K562 (cell line): ENCODE measurements around the gene METAP1D. TPM values are rescaled to one million over a fixed set of nuclear protein-coding genes. Genes with fewer than 3 reads are reported as not detected.

Source experiments
- ARID2 ChIP-seq: fragments of 450-650 bp; IDR thresholded peaks from 2 replicates; pipeline ENCODE4 v1.6.1; 2017; ENCODE audit warnings: antibody characterized with exemption, mild to moderate bottlenecking
- CEBPB ChIP-seq: fragments of 450-650 bp; IDR thresholded peaks from 2 replicates; pipeline ENCODE4 v1.6.1; 2016; ENCODE audit warnings: missing genetic modification characterization, missing compliant biosample characterization
- CXXC5 ChIP-seq: fragments of 250-450 bp; sonication (Bioruptor Pico); IDR thresholded peaks from 2 replicates; pipeline ENCODE4 v1.8.0; 2022; ENCODE audit warnings: inconsistent platforms, mild to moderate bottlenecking, moderate library complexity
- EZH2 ChIP-seq: IDR thresholded peaks from 2 replicates; pipeline ENCODE4 v1.6.1; 2012; ENCODE audit warnings: low read depth, mild to moderate bottlenecking, inconsistent platforms, low read length, borderline replicate concordance
- GABPA ChIP-seq: fragments of 200-800 bp; sonication (Bioruptor generic); conservative IDR thresholded peaks from 2 replicates; pipeline ENCODE4 v1.6.1; 2016; ENCODE audit warnings: low read depth, missing genetic modification characterization, missing compliant biosample characterization
- HNRNPK ChIP-seq: fragments of 200-400 bp; formaldehyde crosslinking; IDR thresholded peaks from one replicate; pipeline ENCODE4 v1.6.1; 2018; ENCODE audit warnings: mild to moderate bottlenecking, low read depth, low read length; ENCODE audit not compliant: poor library complexity, severe bottlenecking
- KAT7 ChIP-seq: sonication (generic); formaldehyde crosslinking; IDR thresholded peaks from 2 replicates; pipeline ENCODE4 v1.8.0; 2022; ENCODE audit warnings: missing genetic modification reagents, mild to moderate bottlenecking, borderline replicate concordance
- NFIC ChIP-seq: fragments of 450-650 bp; IDR thresholded peaks from 2 replicates; pipeline ENCODE4 v1.6.1; 2017; ENCODE audit warnings: mild to moderate bottlenecking, inconsistent platforms
- NR2C1 ChIP-seq, 2 experiments: fragments of 450-650 bp; IDR thresholded peaks; 2 replicates each; pipeline ENCODE4 v1.6.1; 2017; ENCODE audit warnings: mild to moderate bottlenecking in 2 of 2, antibody characterized with exemption in 1 of 2, inconsistent platforms in 1 of 2, missing compliant biosample characterization in 1 of 2, missing genetic modification characterization in 1 of 2
- POLR2G ChIP-seq: fragments of 200-400 bp; formaldehyde crosslinking; IDR thresholded peaks from 2 replicates; pipeline ENCODE4 v1.6.1; 2017; ENCODE audit warnings: low read depth, mild to moderate bottlenecking, antibody characterized with exemption, low read length, moderate library complexity
- SAP30 ChIP-seq: fragments of 200-600 bp; sonication (generic); IDR thresholded peaks from 2 replicates; pipeline ENCODE4 v1.6.1; 2012; ENCODE audit warnings: borderline replicate concordance, low read depth, mild to moderate bottlenecking, moderate library complexity, low read length, control low read depth, inconsistent platforms; ENCODE audit not compliant: insufficient read depth, poor library complexity, severe bottlenecking
- XRCC4 ChIP-seq: IDR thresholded peaks from one replicate; pipeline ENCODE4 v1.6.1; 2011; ENCODE audit not compliant: insufficient read depth, insufficient read length; ENCODE audit errors: extremely low read depth
- ZNF280A ChIP-seq: fragments of 450-650 bp; IDR thresholded peaks from 2 replicates; pipeline ENCODE4 v1.6.1; 2018; ENCODE audit warnings: mild to moderate bottlenecking, low read depth; ENCODE audit not compliant: partially characterized antibody
- ZNF41 ChIP-seq: fragments of 250-450 bp; sonication (Bioruptor Pico); conservative IDR thresholded peaks from 2 replicates; pipeline ENCODE4 v1.4.0; 2020; ENCODE audit warnings: mild to moderate bottlenecking
- ZNF778 ChIP-seq: fragments of 450-650 bp; formaldehyde crosslinking; IDR thresholded peaks from 2 replicates; pipeline ENCODE4 v1.4.0; 2020; ENCODE audit warnings: mild to moderate bottlenecking, moderate library complexity
- polyA plus RNA-seq, 8 experiments: library from polyadenylated mRNA; depleted of rRNA in 4 of 8; stranded (reverse) in 5 of 8; unstranded in 3 of 8; fragments of >200 nt; fragmentation: Nextera tagmentation in 2 of 8; fragmentation: Illumina TruSeq in 1 of 8; extraction: Ambion mirVana in 2 of 8; extraction: Trizol in 1 of 8; gene quantifications; 2 replicates each; pipeline versions ENCODE4 v1.2.1 to v1.2.3, GENCODE V29; 2011 to 2014; ENCODE audit warnings: inconsistent platforms in 1 of 8, missing spikeins in 1 of 8
- total RNA-seq, 7 experiments: library from RNA; depleted of rRNA in 6 of 7; stranded (reverse); fragments of >200 nt in 6 of 7; fragmentation: Illumina TruSeq in 2 of 7; extraction: Trizol in 2 of 7; gene quantifications; 2 replicates each; pipeline versions ENCODE4 v1.2.1 to v1.2.3, GENCODE V29; 2011 to 2021; ENCODE audit warnings: low replicate concordance in 1 of 7
- TF ChIP-seq, protein P1 (sequence below), 2 experiments: fragments of 450-650 bp in 1 of 2; sonication (generic) in 1 of 2; formaldehyde crosslinking in 1 of 2; IDR thresholded peaks; 2 replicates each; pipeline versions ENCODE4 v1.7.1 to v1.9.0; 2016 to 2022; ENCODE audit warnings: inconsistent platforms in 1 of 2, mild to moderate bottlenecking in 1 of 2, missing genetic modification reagents in 1 of 2

The METAP1D gene
- total and polyA plus RNA-seq, 9 of the 15 experiments (the other 6 are each of a cell fraction or from before 2014, with no cell fraction given) = 8.0 to 23.4 (median 15.7) TPM

GRCh38 chr2:172084645-172085459 lies 85.1 kb downstream of the METAP1D start (continued):
- TF ChIP-seq CXXC5 (CRISPR knock-in tag) (peak; percentile 84), ZNF41 (no peak; the same call in 1 of the 2 replicates), POLR2G (peak; percentile 94), ARID2 (no peak; the same call in 1 of the 2 replicates), NFIC (peak; percentile 36), SAP30 (peak; percentile 81), GABPA (tag) (peak; percentile 55), ZNF280A (no peak), ZNF778 (CRISPR knock-in tag) (no peak), XRCC4 (no peak), CEBPB (tag) (peak; percentile 97), EZH2 (no peak), KAT7 (CRISPR knock-in tag) (peak; percentile 99), HNRNPK (no peak), NR2C1 (IDR thresholded peaks at IDR 0.05) (no peak), NR2C1 (tag; IDR thresholded peaks at IDR 0.05) (no peak)
- TF ChIP-seq, protein P1, sequence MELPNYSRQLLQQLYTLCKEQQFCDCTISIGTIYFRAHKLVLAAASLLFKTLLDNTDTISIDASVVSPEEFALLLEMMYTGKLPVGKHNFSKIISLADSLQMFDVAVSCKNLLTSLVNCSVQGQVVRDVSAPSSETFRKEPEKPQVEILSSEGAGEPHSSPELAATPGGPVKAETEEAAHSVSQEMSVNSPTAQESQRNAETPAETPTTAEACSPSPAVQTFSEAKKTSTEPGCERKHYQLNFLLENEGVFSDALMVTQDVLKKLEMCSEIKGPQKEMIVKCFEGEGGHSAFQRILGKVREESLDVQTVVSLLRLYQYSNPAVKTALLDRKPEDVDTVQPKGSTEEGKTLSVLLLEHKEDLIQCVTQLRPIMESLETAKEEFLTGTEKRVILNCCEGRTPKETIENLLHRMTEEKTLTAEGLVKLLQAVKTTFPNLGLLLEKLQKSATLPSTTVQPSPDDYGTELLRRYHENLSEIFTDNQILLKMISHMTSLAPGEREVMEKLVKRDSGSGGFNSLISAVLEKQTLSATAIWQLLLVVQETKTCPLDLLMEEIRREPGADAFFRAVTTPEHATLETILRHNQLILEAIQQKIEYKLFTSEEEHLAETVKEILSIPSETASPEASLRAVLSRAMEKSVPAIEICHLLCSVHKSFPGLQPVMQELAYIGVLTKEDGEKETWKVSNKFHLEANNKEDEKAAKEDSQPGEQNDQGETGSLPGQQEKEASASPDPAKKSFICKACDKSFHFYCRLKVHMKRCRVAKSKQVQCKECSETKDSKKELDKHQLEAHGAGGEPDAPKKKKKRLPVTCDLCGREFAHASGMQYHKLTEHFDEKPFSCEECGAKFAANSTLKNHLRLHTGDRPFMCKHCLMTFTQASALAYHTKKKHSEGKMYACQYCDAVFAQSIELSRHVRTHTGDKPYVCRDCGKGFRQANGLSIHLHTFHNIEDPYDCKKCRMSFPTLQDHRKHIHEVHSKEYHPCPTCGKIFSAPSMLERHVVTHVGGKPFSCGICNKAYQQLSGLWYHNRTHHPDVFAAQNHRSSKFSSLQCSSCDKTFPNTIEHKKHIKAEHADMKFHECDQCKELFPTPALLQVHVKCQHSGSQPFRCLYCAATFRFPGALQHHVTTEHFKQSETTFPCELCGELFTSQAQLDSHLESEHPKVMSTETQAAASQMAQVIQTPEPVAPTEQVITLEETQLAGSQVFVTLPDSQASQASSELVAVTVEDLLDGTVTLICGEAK (IDR thresholded peaks at IDR 0.05) = peak; percentile 21; the same call in 1 of the 2 replicates
- TF ChIP-seq, protein P1 (CRISPR knock-in tag; IDR thresholded peaks at IDR 0.05) = no peak
